Heart right ventricle (tissue), 16 donors: ENCODE data around the gene CLSTN2. TPM values are rescaled to one million over a fixed set of nuclear protein-coding genes. Genes with fewer than 3 reads are reported as not detected.

Experiments
- ATAC-seq, 8 donors: fragments of 200-7000 bp; cut with Tn5 transposase; one replicate each; pipeline ENCODE4 v1.9.1; 2020; ENCODE audit warnings: mild to moderate bottlenecking in 8 of 8, moderate library complexity in 8 of 8, moderate number of reproducible peaks in 1 of 8
- DNase-seq, 2 donors: peaks; one replicate each; pipeline ENCODE4 v3.0.0-alpha.2; 2020
- H3K27ac ChIP-seq, 10 donors: fragments of 200-600 bp; sonication (generic) in 2 of 10; one replicate each; pipeline versions ENCODE4 v1.5.0 to v1.8.0; 2020 to 2022; ENCODE audit warnings: mild to moderate bottlenecking in 3 of 10
- H3K27me3 ChIP-seq, 7 donors: fragments of 200-600 bp; one replicate each; pipeline ENCODE4 v1.8.0; 2021 to 2022; ENCODE audit warnings: mild to moderate bottlenecking in 2 of 7
- H3K36me3 ChIP-seq, 9 donors: fragments of 200-600 bp; sonication (generic) in 1 of 9; one replicate each; pipeline versions ENCODE4 v1.5.0 to v1.8.0; 2020 to 2022; ENCODE audit warnings: mild to moderate bottlenecking in 2 of 9
- H3K4me1 ChIP-seq, 9 donors: fragments of 200-600 bp; sonication (generic) in 1 of 9; one replicate each; pipeline versions ENCODE4 v1.5.0 to v1.8.0; 2020 to 2022; ENCODE audit warnings: mild to moderate bottlenecking in 4 of 9
- H3K4me3 ChIP-seq, 10 donors: fragments of 200-600 bp; sonication (generic) in 2 of 10; one replicate each; pipeline versions ENCODE4 v1.5.0 to v1.8.0; 2020 to 2022; ENCODE audit warnings: mild to moderate bottlenecking in 7 of 10, moderate library complexity in 2 of 10
- H3K9me3 ChIP-seq, 11 donors: fragments of 200-600 bp in 10 of 11; sonication (generic) in 2 of 11; one replicate each; pipeline versions ENCODE4 v1.5.0 to v1.8.0; 2013 to 2022; ENCODE audit warnings: mild to moderate bottlenecking in 2 of 11, control low read depth in 1 of 11, moderate library complexity in 1 of 11
- WGBS, 2 donors: extraction: QIAGEN DNeasy Blood & Tissue Kit; methylation state at CpG; one replicate each; pipeline ENCODE4 v1.1.7; 2013; ENCODE audit warnings: inconsistent platforms in 1 of 2; 5-methylcytosine and 5-hydroxymethylcytosine counted together
- intact Hi-C, 10 donors: fragments of 100-400 bp; cut with DNase I; formaldehyde crosslinking; loops; one replicate each; pipeline versions ENCODE4 v1.11.1 to v1.14.2; 2022
- polyA plus RNA-seq, 2 donors: library from polyadenylated mRNA; stranded (reverse); fragments of 200-250 nt; gene quantifications; one replicate each; pipeline ENCODE4 v1.2.3, GENCODE V29; 2013
- total RNA-seq, 10 donors: library from RNA; stranded (reverse); fragmentation: NEBNext Ultra II Directional in 3 of 10; extraction: Animal tissue kit (Norgen Biotek cat#: 25700) in 3 of 10; gene quantifications; one replicate each; pipeline versions ENCODE4 v1.2.1 to v1.2.4, GENCODE V29; 2021 to 2023
- TF ChIP-seq, protein P1 (sequence below), 9 donors: fragments of 200-600 bp; sonication (generic) in 2 of 9; IDR thresholded peaks; one replicate each; pipeline versions ENCODE4 v1.5.0 to v1.8.0; 2021 to 2022; ENCODE audit warnings: antibody characterized with exemption in 9 of 9, mild to moderate bottlenecking in 5 of 9, moderate library complexity in 1 of 9
- donor health status: Arrhythmogenic right ventricular cardiomyopathy.
- donor health status: ischemic (EF 13 %, LVEDD 7.1; RV severe dilation, severe dysfunction).
- donor health status: healthy with polysubstance abuse.
- donor health status: DM: no; HTN: yes; CAD: no.
- donor health status: DM: no; HTN: no; CAD: no.
- donor health status: ischemic (EF 25% LVEDD 6.9; RV normal size, moderate dysfunction).
- donor health status: ischemic (EF 25% LVEDD 5.7; RV mildly dilated, moderate dysfunction).
- donor health status: healthy.
- donor health status: DM: yes; HTN: yes; CAD: no.
- donor health status: Ischemic cardiomyopathy.
- donor health status: ischemic (EF 35%, LVEDD 5.7; RV mildly dilated, moderate dysfunction).
- donor health status: nonischemic (EF 11% LVEDD 7.7; RV severe dilation, severe dysfunction).
- donor health status: DM: yes; HTN: yes; CAD: no.
- donor health status: PGD.
- donor health status: ischemic (EF 29% LVEDD 5.4; RV normal size, mild dysfunction).
- donor health status: nonischemic (EF 23%, LVEDD 6.1; RV moderate dilation, normal function).

Gene CLSTN2
- total and polyA plus RNA-seq, 12 donors = 0.57 to 10.7 (median 4.4) TPM

DNA sequence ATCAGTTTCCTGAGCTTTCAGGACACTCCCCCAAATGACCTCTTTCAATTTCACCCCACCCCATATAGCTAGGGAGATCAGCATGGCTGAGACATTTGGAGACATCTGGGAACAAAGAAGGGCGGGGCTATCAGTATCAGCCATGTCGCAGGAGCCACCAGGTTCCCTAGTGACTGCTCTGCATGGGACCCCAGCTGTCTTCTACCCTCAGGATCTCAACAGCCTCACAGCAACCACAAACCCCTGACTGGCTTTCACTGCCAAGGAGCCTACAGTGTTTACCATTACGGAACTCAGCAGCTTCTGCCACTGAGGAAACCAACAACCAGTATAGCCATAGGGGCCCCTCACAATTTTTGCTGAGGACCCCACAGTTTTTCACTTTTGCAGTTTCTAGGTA, 473.3 kb downstream of the CLSTN2 start:
- no peak for DNase-seq
- intact Hi-C loops = no loop called here
- TF ChIP-seq, protein P1, sequence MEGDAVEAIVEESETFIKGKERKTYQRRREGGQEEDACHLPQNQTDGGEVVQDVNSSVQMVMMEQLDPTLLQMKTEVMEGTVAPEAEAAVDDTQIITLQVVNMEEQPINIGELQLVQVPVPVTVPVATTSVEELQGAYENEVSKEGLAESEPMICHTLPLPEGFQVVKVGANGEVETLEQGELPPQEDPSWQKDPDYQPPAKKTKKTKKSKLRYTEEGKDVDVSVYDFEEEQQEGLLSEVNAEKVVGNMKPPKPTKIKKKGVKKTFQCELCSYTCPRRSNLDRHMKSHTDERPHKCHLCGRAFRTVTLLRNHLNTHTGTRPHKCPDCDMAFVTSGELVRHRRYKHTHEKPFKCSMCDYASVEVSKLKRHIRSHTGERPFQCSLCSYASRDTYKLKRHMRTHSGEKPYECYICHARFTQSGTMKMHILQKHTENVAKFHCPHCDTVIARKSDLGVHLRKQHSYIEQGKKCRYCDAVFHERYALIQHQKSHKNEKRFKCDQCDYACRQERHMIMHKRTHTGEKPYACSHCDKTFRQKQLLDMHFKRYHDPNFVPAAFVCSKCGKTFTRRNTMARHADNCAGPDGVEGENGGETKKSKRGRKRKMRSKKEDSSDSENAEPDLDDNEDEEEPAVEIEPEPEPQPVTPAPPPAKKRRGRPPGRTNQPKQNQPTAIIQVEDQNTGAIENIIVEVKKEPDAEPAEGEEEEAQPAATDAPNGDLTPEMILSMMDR (IDR thresholded peaks at IDR 0.05) = no peak

DNA sequence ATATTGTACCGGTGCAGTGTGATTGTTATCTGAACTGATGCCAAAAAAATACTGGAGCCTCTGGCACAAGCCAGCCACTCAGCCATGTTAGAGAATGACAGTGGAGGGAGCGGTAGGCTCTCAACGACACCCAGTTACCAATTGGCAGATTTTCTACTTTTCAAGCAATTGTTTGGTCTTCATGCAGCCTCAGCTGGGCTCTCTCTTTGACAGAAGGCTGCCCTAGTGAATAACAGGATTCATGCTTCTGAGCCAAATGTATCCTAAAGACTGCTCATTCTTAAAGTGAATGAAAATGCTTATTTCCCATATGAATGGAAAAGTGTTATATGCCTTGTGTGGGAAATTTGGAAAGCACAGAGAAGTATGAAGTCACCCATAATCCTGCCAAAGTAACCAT, 481.7 kb downstream of the CLSTN2 start:
- Histone ChIP-seq H3K27ac (no peak overlapping the region), H3K4me3 (no peak overlapping the region), H3K9me3 (peaks cover 0 to 20% (median 0%) of the 10 kb centered on the region in 11 donors), H3K27me3 (no peaks in the 10 kb centered on the region), H3K36me3 (no peaks in the 10 kb centered on the region), H3K4me1 (peaks cover 0 to 14% (median 8%) of the 10 kb centered on the region in 9 donors)
- DNase-seq (no peak), ATAC-seq (no peak)
- TF ChIP-seq, protein P1 (IDR thresholded peaks at IDR 0.05) = no peak
- WGBS, 2 donors = 67 to 68% methylated on average over 3 of the region's 3 CpGs
- intact Hi-C loops = no loop called here

More for the DNA sequence above, 473.3 kb downstream of the CLSTN2 start:
- Histone ChIP-seq H3K9me3 (peaks cover 0 to 15% (median 0%) of the 10 kb centered on the region in 11 donors), H3K27me3 (no peaks in the 10 kb centered on the region), H3K4me1 (no peaks in the 10 kb centered on the region), H3K4me3 (no peak overlapping the region), H3K36me3 (no peaks in the 10 kb centered on the region), H3K27ac (no peak overlapping the region)
- no peak for ATAC-seq
- 76 to 79% methylated on average over 3 of the region's 3 CpGs for WGBS, 2 donors

DNA sequence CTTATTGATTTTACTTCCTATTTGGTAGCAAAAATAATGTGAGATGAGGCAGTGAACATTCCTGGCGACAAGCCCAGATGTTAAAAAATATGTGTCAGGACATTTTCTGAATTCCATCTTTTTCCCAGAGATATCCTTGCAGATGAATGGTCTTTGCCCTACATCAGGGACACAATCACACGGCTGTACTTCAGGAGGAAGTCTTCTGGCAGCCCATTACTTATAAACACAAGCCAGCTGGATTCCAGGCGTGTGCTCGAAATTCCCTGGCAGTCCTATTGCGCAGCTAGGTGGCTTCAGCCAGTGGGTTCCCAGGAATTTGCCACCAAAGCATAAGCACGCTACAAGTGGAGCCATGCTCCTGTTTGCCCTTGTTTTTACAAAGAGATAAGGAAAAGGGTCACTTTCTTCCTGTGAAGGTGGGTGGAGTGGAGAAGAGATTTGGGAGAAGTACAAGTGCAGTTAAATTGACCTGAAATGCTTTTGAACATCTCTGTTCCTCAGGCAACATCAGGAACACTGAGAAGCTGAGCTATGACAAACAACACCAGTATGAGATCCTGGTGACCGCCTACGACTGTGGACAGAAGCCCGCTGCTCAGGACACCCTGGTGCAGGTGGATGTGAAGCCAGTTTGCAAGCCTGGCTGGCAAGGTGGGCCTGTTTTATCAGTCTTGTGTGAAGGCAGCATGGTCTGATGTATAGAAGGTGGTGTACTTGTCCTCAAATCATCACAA, 485.8 kb downstream of the CLSTN2 start:
- TF ChIP-seq, protein P1 (IDR thresholded peaks at IDR 0.05) = peak in 4 of 9 donors; percentile 12 to 23 (median 18)
- no peak overlapping the region for H3K27ac ChIP-seq
- peaks cover 0 to 25% (median 8%) of the 10 kb centered on the region in 9 donors for H3K4me1 ChIP-seq
- ATAC-seq (peak in 7 of 8 donors; percentile 55 to 88 (median 73)), DNase-seq (peak in 1 of 2 donors; percentile 18)
- no peaks in the 10 kb centered on the region for H3K36me3 ChIP-seq
- peaks cover 0 to 2% (median 0%) of the 10 kb centered on the region in 11 donors for H3K9me3 ChIP-seq
- H3K4me3 ChIP-seq = no peak overlapping the region
- WGBS, 2 donors = 38 to 44% methylated on average over 9 of the region's 9 CpGs
- no peaks in the 10 kb centered on the region for H3K27me3 ChIP-seq
- intact Hi-C loops = no loop called here

DNA sequence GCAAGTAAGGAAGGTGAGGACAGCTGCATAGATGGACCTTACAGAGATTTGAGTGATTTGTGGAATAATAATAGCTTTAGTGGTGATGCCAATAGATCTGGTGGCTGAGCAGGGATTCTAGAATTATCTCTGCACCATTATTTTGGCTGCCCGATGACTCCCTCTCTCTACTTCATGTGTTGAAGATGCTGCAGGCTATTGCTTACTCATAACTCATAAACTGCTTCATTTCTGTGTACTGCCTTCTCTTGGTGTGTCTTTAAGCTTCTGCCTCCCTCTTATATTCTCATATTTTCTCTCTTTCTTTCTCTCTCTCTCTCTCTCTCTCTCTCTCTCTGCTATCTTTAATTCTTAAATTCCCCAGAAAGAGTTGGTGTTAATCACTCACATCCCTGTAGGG, 486.9 kb downstream of the CLSTN2 start:
- Histone ChIP-seq H3K36me3 (no peaks in the 10 kb centered on the region), H3K4me3 (no peak overlapping the region), H3K27me3 (no peaks in the 10 kb centered on the region), H3K4me1 (peaks cover 0 to 25% (median 8%) of the 10 kb centered on the region in 9 donors), H3K27ac (no peak overlapping the region), H3K9me3 (no peaks in the 10 kb centered on the region)
- TF ChIP-seq, protein P1 (IDR thresholded peaks at IDR 0.05) = no peak
- no peak for DNase-seq
- WGBS, 2 donors = 77 to 93% methylated on average over 1 of the region's 1 CpG
- no peak for ATAC-seq
- intact Hi-C loops = no loop called here
